ENCODE results near the gene GPD1L.

- TF ChIP-seq ZSCAN29 (IDR thresholded peaks at IDR 0.05) = no peak
- TF ChIP-seq GABPA (IDR thresholded peaks at IDR 0.05; ENCODE audit: low read depth) = no peak
- TF ChIP-seq NR2C2 (IDR thresholded peaks at IDR 0.05; ENCODE audit: borderline replicate concordance, control insufficient read depth, insufficient read length, low read depth) = no peak
These were observed 71.3 kb downstream of the GPD1L start for GRCh38 chr3:32177702-32178198.

All from GM12878 (cell line).